ENCODE results near the gene SOS1.
A peak's percentile ranks its signal among the peaks of the same experiment; 100 is the strongest.
"Not testable (repeated sequence)": the region's sequence is repeated elsewhere in the genome, so short reads cannot be mapped to it uniquely, and the experiment has no call there.

Gene SOS1

GRCh38 chr2:39068299-39069135 is 52.3 kb downstream of the SOS1 start:
- H3K4me3 ChIP-seq (ENCODE audit: low read depth, low read length) = no peak overlapping the region
- no peak for DNase-seq
- H3K36me3 ChIP-seq = no peaks in the 10 kb centered on the region
- no peaks in the 10 kb centered on the region; the same call in 1 of the 2 replicates for H3K4me1 ChIP-seq
- no peaks in the 10 kb centered on the region for H3K9me3 ChIP-seq
- no peaks in the 10 kb centered on the region for H3K27me3 ChIP-seq
- no peak for TF ChIP-seq CTCF (IDR thresholded peaks at IDR 0.05; ENCODE audit: low read depth, low read length)

- no peaks in the 10 kb centered on the region for H3K36me3 ChIP-seq
- no peak for TF ChIP-seq CTCF (IDR thresholded peaks at IDR 0.05; ENCODE audit: low read depth, low read length)
- H3K27me3 ChIP-seq = no peaks in the 10 kb centered on the region
- H3K4me1 ChIP-seq = no peaks in the 10 kb centered on the region
- DNase-seq = no peak
- H3K4me3 ChIP-seq (ENCODE audit: low read depth, low read length) = no peak overlapping the region
- H3K9me3 ChIP-seq = no peaks in the 10 kb centered on the region
Measured at GRCh38 chr2:39065616-39066015, 55.2 kb downstream of the SOS1 start.

GRCh38 chr2:39062320-39062719 is 58.5 kb downstream of the SOS1 start:
- H3K36me3 ChIP-seq = no peaks in the 10 kb centered on the region
- TF ChIP-seq CTCF (IDR thresholded peaks at IDR 0.05; ENCODE audit: low read depth, low read length) = no peak
- no peaks in the 10 kb centered on the region for H3K4me1 ChIP-seq
- DNase-seq = no peak
- H3K27me3 ChIP-seq = no peaks in the 10 kb centered on the region
- H3K9me3 ChIP-seq = no peaks in the 10 kb centered on the region
- no peak overlapping the region for H3K4me3 ChIP-seq (ENCODE audit: low read depth, low read length)

GRCh38 chr2:39061280-39061679 is 59.6 kb downstream of the SOS1 start:
- Histone ChIP-seq H3K4me3 (ENCODE audit: low read depth, low read length) (no peak overlapping the region), H3K9me3 (no peaks in the 10 kb centered on the region), H3K36me3 (no peaks in the 10 kb centered on the region), H3K27me3 (no peaks in the 10 kb centered on the region), H3K4me1 (no peaks in the 10 kb centered on the region)
- no peak for DNase-seq
- no peak for TF ChIP-seq CTCF (IDR thresholded peaks at IDR 0.05; ENCODE audit: low read depth, low read length)

GRCh38 chr2:39059366-39059952 is 61.4 kb downstream of the SOS1 start:
- H3K4me1 ChIP-seq = no peaks in the 10 kb centered on the region
- H3K4me3 ChIP-seq (ENCODE audit: low read depth, low read length) = no peak overlapping the region
- no peaks in the 10 kb centered on the region for H3K9me3 ChIP-seq
- DNase-seq = no peak
- no peaks in the 10 kb centered on the region for H3K27me3 ChIP-seq
- H3K36me3 ChIP-seq = no peaks in the 10 kb centered on the region; the same call in 1 of the 2 replicates
- peak; percentile 56 for TF ChIP-seq CTCF (IDR thresholded peaks at IDR 0.05; ENCODE audit: low read depth, low read length)

GRCh38 chr2:39058101-39058500 is 62.8 kb downstream of the SOS1 start:
- Histone ChIP-seq H3K4me3 (ENCODE audit: low read depth, low read length) (no peak overlapping the region), H3K27me3 (no peaks in the 10 kb centered on the region), H3K4me1 (no peaks in the 10 kb centered on the region), H3K36me3 (peaks cover 3% of the 10 kb centered on the region), H3K9me3 (no peaks in the 10 kb centered on the region)
- no peak for DNase-seq
- no peak for TF ChIP-seq CTCF (IDR thresholded peaks at IDR 0.05; ENCODE audit: low read depth, low read length)

- not testable (repeated sequence) for H3K9me3 ChIP-seq; H3K36me3 ChIP-seq; H3K4me3 ChIP-seq (ENCODE audit: low read depth, low read length); H3K4me1 ChIP-seq; DNase-seq; H3K27me3 ChIP-seq
Measured at GRCh38 chr2:39052665-39053064, 68.2 kb downstream of the SOS1 start.

All from BE2C (cell line).